Fibroblast of lung (primary cell): ENCODE measurements around the gene DAAM1. TPM values are rescaled to one million over a fixed set of nuclear protein-coding genes. Genes with fewer than 3 reads are reported as not detected.
A peak's percentile ranks its signal among the peaks of the same experiment; 100 is the strongest.

Source experiments
- DNase-seq, 2 donors: peaks; one replicate each; pipeline versions ENCODE4 v3.0.0 to v3.0.0-alpha.2; 2010; ENCODE audit warnings: low read depth in 2 of 2
- H2AFZ ChIP-seq: 2 replicates; pipeline ENCODE4 v1.5.1; 2012; ENCODE audit warnings: low read length, control low read depth, inconsistent platforms
- H3K27ac ChIP-seq: 2 replicates; pipeline ENCODE4 v1.5.1; 2011; ENCODE audit warnings: low read length, control low read depth; ENCODE audit not compliant: insufficient read depth
- H3K27me3 ChIP-seq: 2 replicates; pipeline ENCODE4 v1.5.1; 2011; ENCODE audit warnings: mild to moderate bottlenecking, low read length; ENCODE audit not compliant: control insufficient read depth, insufficient read depth
- H3K36me3 ChIP-seq: 2 replicates; pipeline ENCODE4 v1.5.1; 2011; ENCODE audit warnings: low read length; ENCODE audit not compliant: control insufficient read depth, insufficient read depth
- H3K4me1 ChIP-seq: 2 replicates; pipeline ENCODE4 v1.5.1; 2011; ENCODE audit warnings: low read length; ENCODE audit not compliant: control insufficient read depth, insufficient read depth; ENCODE audit errors: extremely low read depth
- H3K4me2 ChIP-seq: 2 replicates; pipeline ENCODE4 v1.5.1; 2011; ENCODE audit warnings: low read length, control low read depth; ENCODE audit not compliant: insufficient read depth; ENCODE audit errors: extremely low read depth
- H3K4me3 ChIP-seq, 4 experiments: fragments of 200-600 bp in 1 of 4; sonication (generic) in 1 of 4; replicated peaks in 1 of 4; 2 replicates each; pipeline ENCODE4 v1.5.1; 2011 to 2016; ENCODE audit warnings: low read length in 4 of 4, low read depth in 3 of 4, mild to moderate bottlenecking in 3 of 4, control low read depth in 2 of 4, inconsistent platforms in 1 of 4, mixed read lengths in 1 of 4; ENCODE audit not compliant: insufficient read depth in 1 of 4; ENCODE audit errors: control extremely low read depth in 1 of 4
- H3K79me2 ChIP-seq: 2 replicates; pipeline ENCODE4 v1.5.1; 2012; ENCODE audit warnings: mild to moderate bottlenecking, low read length, inconsistent platforms; ENCODE audit not compliant: control insufficient read depth, insufficient read depth
- H3K9ac ChIP-seq: 2 replicates; pipeline ENCODE4 v1.5.1; 2011; ENCODE audit warnings: mild to moderate bottlenecking, low read length, control low read depth; ENCODE audit not compliant: insufficient read depth
- H3K9me3 ChIP-seq: 2 replicates; pipeline ENCODE4 v1.5.1; 2012; ENCODE audit warnings: low read depth, low read length; ENCODE audit not compliant: control insufficient read depth, insufficient read depth
- H4K20me1 ChIP-seq: 2 replicates; pipeline ENCODE4 v1.5.1; 2011; ENCODE audit warnings: low read length; ENCODE audit not compliant: control insufficient read depth, insufficient read depth; ENCODE audit errors: extremely low read depth
- EZH2 ChIP-seq: IDR thresholded peaks from 2 replicates; pipeline ENCODE4 v1.5.1; 2012; ENCODE audit warnings: low read length, control low read depth, mild to moderate bottlenecking; ENCODE audit errors: missing control alignments
- polyA minus RNA-seq: library from RNA; depleted of rRNA, polyadenylated mRNA; stranded (reverse); fragments of >200 nt; gene quantifications from 2 replicates; pipeline ENCODE4 v1.2.3, GENCODE V29; 2011; ENCODE audit warnings: low replicate concordance
- polyA plus RNA-seq, 2 donors: library from polyadenylated mRNA; depleted of rRNA in 1 of 2; stranded (reverse) in 1 of 2; unstranded in 1 of 2; fragments of >200 nt; gene quantifications; 2 replicates each; pipeline ENCODE4 v1.2.1, GENCODE V29; 2011 to 2012; ENCODE audit warnings: missing spikeins in 1 of 2
- total RNA-seq: library from RNA; depleted of rRNA; stranded (reverse); fragments of >200 nt; gene quantifications from 2 replicates; pipeline ENCODE4 v1.2.1, GENCODE V29; 2014
- TF ChIP-seq, protein P1 (sequence below), 2 donors: IDR thresholded peaks in 1 of 2; conservative IDR thresholded peaks in 1 of 2; 1 replicate in 1 of 2; 2 replicates in 1 of 2; pipeline ENCODE4 v1.5.1; 2011 to 2012; ENCODE audit warnings: low read length in 2 of 2, control low read depth in 1 of 2, inconsistent platforms in 1 of 2, low read depth in 1 of 2, mild to moderate bottlenecking in 1 of 2

The DAAM1 gene
- 15.5 and 16.9 TPM in 2 replicates for total RNA-seq
- 12.8 and 36.3 TPM in 2 replicates for polyA plus RNA-seq
- polyA plus RNA-seq (2012): 9.5 and 28.0 TPM in 2 replicates
- 4.3 and 22.6 TPM in 2 replicates for polyA minus RNA-seq

DNA sequence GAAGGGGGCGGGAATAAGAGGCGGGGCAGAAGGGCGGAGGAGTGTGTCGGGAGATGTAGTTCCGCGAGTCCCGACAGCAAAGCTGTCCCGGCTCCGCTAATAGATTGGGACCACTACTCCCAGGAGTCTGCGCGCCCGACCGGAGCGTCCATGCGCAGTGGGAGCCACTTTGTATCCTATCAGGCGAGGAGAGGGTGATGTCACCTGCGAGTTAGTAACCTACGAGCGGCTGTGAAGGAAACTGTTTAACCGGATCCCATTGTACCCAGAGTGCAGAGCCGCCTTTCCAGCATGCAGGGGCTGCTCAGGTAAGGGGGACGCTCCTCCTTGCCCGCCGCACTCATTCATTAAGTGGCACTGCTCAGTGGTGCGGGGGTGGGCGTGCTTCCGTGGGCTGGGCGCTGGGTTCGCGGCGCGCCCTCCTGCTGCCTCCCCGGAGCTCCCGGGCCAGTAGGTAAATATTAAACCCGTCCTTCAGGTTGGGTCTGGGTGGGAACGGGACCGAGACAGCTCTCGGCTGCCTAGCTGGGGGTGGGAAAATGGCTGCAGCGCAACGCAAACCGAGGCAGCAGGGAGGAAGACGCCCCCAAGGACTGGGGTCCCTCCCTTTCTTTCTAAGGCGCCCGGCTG is at the start of gene DAAM1:
Gene DAAM1, plus strand, starts transcription at position 207 of the 630 bp plus-strand sequence. CDS start 74,811 bp downstream, outside the sequence.
- H3K79me2 ChIP-seq: peaks cover 24% of the 10 kb centered on the region
- peak; percentile 97 to 99 for DNase-seq
- H3K4me3 ChIP-seq: peak within 1 kb of the TSS; percentile 83 to 92 (median 89)
- peak within 1 kb of the TSS; percentile 67 for H3K9ac ChIP-seq
- H3K36me3 ChIP-seq: no peaks in the 10 kb centered on the region
- no peaks in the 10 kb centered on the region for H3K27me3 ChIP-seq
- peak within 1 kb of the TSS; percentile 91 for H3K27ac ChIP-seq
- peak within 1 kb of the TSS; percentile 89 for H2AFZ ChIP-seq
- H3K4me1 ChIP-seq: peaks cover 4% of the 10 kb centered on the region
- no peaks in the 10 kb centered on the region for H3K9me3 ChIP-seq
- peak within 1 kb of the TSS; percentile 100 for H3K4me2 ChIP-seq
- TF ChIP-seq EZH2: no peak
- TF ChIP-seq, protein P1, sequence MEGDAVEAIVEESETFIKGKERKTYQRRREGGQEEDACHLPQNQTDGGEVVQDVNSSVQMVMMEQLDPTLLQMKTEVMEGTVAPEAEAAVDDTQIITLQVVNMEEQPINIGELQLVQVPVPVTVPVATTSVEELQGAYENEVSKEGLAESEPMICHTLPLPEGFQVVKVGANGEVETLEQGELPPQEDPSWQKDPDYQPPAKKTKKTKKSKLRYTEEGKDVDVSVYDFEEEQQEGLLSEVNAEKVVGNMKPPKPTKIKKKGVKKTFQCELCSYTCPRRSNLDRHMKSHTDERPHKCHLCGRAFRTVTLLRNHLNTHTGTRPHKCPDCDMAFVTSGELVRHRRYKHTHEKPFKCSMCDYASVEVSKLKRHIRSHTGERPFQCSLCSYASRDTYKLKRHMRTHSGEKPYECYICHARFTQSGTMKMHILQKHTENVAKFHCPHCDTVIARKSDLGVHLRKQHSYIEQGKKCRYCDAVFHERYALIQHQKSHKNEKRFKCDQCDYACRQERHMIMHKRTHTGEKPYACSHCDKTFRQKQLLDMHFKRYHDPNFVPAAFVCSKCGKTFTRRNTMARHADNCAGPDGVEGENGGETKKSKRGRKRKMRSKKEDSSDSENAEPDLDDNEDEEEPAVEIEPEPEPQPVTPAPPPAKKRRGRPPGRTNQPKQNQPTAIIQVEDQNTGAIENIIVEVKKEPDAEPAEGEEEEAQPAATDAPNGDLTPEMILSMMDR (conservative IDR thresholded peaks at IDR 0.05 in 1 of 2, IDR thresholded peaks at IDR 0.05 in 1 of 2; ENCODE audit: low read depth in 1 of 2, low read length in 2 of 2): no peak
- H4K20me1 ChIP-seq: no peaks in the 10 kb centered on the region

DNA sequence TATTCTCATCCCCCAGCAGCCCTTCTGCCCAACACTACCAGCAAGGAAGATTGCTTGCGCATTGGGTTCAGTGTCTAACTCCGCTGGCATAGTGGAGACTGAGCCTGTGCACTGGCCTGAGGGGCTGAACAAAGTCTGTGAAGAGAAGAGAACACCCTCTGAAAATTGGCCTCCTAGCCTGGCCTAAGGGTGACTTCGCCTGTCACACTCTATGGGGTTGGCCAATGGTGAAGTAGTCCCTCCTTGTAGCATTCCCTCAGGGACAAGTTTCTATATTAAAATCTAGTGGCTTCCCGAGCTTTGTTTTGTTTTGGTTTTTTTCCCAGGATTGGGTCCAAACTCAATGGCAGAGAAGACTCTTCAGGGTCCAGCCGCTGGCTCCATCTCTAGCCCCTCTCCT is 49.1 kb upstream of the DAAM1 start:
- no peak for DNase-seq
- no peak for TF ChIP-seq EZH2
- TF ChIP-seq, protein P1 (conservative IDR thresholded peaks at IDR 0.05 in 1 of 2, IDR thresholded peaks at IDR 0.05 in 1 of 2; ENCODE audit: low read depth in 1 of 2, low read length in 2 of 2): no peak
- H3K27ac ChIP-seq: no peak overlapping the region
- H3K9ac ChIP-seq: no peak overlapping the region
- no peak overlapping the region for H2AFZ ChIP-seq
- H3K4me1 ChIP-seq: no peaks in the 10 kb centered on the region
- no peak overlapping the region for H3K4me2 ChIP-seq
- H3K79me2 ChIP-seq: no peaks in the 10 kb centered on the region
- H3K27me3 ChIP-seq: no peaks in the 10 kb centered on the region
- H3K4me3 ChIP-seq: no peak overlapping the region
- no peaks in the 10 kb centered on the region for H3K9me3 ChIP-seq
- no peaks in the 10 kb centered on the region for H4K20me1 ChIP-seq
- H3K36me3 ChIP-seq: no peaks in the 10 kb centered on the region

DNA sequence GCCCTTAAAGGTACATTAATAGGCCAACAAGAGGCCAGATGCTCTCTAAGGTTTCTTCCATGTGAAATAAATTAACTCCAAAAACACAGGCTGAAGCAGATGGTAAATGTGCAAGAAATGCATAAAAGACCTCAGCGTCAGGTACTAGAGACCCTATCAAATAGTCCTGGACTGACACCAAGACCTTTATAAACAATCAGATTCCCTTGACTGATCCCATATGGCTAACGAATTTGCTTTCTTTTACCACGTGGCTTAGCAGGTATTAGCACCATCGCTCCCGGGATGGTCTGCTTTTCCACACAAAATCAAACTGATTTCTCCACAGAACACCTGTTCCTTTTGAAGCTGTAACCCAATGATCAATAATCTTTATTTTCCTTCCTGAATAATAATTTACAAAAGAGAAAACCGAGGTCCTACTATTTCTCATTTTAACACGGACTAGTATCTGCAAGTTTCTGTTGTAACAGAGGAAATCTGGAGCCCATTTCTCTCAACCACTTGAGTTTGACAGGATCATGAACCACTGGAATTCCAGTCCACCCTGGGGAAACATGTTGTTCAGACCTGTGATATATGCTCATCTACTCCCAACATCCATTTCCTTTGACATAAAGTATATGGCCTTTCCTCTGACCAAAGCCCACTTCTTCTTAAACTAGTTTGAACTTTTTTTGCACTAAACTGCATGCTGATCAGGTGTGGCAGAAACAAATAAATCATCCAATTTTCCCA is 48.2 kb upstream of the DAAM1 start:
- H3K9ac ChIP-seq: no peak overlapping the region
- H3K79me2 ChIP-seq: no peaks in the 10 kb centered on the region
- no peak overlapping the region for H3K27ac ChIP-seq
- H3K4me1 ChIP-seq: no peaks in the 10 kb centered on the region
- H3K4me3 ChIP-seq: no peak overlapping the region
- H2AFZ ChIP-seq: no peak overlapping the region
- TF ChIP-seq, protein P1 (conservative IDR thresholded peaks at IDR 0.05 in 1 of 2, IDR thresholded peaks at IDR 0.05 in 1 of 2; ENCODE audit: low read depth in 1 of 2, low read length in 2 of 2): no peak
- no peak for TF ChIP-seq EZH2
- H3K36me3 ChIP-seq: no peaks in the 10 kb centered on the region
- H4K20me1 ChIP-seq: no peaks in the 10 kb centered on the region
- DNase-seq: peak in 1 of 2 donors; percentile 23
- H3K9me3 ChIP-seq: no peaks in the 10 kb centered on the region
- H3K4me2 ChIP-seq: no peak overlapping the region
- H3K27me3 ChIP-seq: no peaks in the 10 kb centered on the region
